ENCODE measurements around the gene RASA2.

DNA sequence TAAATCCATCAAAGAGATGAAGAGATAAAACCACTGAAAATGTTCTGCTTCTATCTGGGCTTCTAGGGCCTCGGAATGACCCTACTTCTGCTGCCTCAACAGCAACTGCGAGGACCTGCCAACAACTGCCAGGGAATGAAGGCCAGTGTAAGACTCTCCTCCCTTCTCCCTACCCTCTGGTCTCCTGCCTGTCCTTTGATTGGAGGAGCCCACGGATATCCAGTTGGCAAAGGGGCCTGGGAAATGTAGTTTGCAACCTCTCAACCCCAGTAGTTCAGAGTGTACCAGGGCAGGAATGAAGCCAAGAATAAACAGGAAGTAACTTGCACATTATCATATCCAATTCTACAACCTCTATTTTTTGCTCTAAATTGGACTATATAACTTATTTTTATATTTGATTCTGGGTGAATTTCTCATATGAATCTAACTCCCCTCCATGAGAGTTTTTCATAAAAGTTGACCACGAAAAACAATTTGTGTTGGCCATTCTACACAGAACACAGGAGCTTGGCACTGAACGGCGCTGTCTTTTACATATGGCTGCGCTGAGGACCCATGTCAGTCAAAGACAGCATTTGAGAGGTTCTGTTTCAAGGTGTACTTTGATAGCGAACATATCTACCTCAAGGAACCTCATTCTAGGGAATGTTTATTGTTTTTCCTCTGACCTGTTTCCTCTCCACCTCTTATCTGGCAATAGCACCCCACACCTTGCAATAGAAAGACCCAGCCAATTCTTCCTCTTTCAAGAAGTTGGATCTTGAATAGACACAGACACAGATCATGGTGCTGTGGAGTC, 160.1 kb downstream of the RASA2 start:
- no peak for TF ChIP-seq CTCF (IDR thresholded peaks at IDR 0.05)
- no peak for TF ChIP-seq ZFX (IDR thresholded peaks at IDR 0.05; ENCODE audit: borderline replicate concordance)

Measured in 22Rv1 (cell line).